Loucy (cell line): ENCODE measurements around the gene CADM1.

Source experiments
- EZH2phosphoT487 ChIP-seq: fragments of 200-600 bp; IDR thresholded peaks from 2 replicates; pipeline ENCODE4 v1.6.1; 2018; ENCODE audit warnings: antibody characterized with exemption, mild to moderate bottlenecking, moderate library complexity, borderline replicate concordance
- TF ChIP-seq, protein P1 (sequence below): fragments of 200-600 bp; sonication (generic); conservative IDR thresholded peaks from 2 replicates; pipeline ENCODE4 v1.5.1; 2014; ENCODE audit warnings: mild to moderate bottlenecking, antibody characterized with exemption, low read length

DNA sequence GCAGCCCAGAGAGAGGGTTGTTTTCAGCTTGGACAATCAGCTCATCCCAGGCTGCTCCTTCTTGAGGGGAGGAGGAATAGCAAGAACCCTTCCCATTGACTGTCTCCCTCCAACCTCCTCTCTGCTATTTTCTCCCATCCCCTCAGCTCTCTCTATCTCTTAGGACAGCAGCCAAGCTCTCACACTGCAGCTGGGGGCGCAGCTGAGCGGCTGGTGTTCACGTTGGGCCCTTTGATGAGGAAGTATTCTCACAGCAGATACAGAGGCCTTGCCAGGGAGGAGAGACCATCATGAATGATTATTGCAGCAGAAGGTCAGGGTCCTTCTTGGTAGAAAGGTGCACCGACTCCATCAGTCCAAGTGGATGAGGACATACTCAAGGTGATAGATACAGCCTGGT is 26.5 kb upstream of the CADM1 start:
- TF ChIP-seq, protein P1, sequence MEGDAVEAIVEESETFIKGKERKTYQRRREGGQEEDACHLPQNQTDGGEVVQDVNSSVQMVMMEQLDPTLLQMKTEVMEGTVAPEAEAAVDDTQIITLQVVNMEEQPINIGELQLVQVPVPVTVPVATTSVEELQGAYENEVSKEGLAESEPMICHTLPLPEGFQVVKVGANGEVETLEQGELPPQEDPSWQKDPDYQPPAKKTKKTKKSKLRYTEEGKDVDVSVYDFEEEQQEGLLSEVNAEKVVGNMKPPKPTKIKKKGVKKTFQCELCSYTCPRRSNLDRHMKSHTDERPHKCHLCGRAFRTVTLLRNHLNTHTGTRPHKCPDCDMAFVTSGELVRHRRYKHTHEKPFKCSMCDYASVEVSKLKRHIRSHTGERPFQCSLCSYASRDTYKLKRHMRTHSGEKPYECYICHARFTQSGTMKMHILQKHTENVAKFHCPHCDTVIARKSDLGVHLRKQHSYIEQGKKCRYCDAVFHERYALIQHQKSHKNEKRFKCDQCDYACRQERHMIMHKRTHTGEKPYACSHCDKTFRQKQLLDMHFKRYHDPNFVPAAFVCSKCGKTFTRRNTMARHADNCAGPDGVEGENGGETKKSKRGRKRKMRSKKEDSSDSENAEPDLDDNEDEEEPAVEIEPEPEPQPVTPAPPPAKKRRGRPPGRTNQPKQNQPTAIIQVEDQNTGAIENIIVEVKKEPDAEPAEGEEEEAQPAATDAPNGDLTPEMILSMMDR = no peak
- no peak for TF ChIP-seq EZH2phosphoT487
